Measurements from ENCODE around the gene RABEP1.
"Not testable (repeated sequence)": the region's sequence is repeated elsewhere in the genome, so short reads cannot be mapped to it uniquely, and the experiment has no call there.

RABEP1 gene, protein sequence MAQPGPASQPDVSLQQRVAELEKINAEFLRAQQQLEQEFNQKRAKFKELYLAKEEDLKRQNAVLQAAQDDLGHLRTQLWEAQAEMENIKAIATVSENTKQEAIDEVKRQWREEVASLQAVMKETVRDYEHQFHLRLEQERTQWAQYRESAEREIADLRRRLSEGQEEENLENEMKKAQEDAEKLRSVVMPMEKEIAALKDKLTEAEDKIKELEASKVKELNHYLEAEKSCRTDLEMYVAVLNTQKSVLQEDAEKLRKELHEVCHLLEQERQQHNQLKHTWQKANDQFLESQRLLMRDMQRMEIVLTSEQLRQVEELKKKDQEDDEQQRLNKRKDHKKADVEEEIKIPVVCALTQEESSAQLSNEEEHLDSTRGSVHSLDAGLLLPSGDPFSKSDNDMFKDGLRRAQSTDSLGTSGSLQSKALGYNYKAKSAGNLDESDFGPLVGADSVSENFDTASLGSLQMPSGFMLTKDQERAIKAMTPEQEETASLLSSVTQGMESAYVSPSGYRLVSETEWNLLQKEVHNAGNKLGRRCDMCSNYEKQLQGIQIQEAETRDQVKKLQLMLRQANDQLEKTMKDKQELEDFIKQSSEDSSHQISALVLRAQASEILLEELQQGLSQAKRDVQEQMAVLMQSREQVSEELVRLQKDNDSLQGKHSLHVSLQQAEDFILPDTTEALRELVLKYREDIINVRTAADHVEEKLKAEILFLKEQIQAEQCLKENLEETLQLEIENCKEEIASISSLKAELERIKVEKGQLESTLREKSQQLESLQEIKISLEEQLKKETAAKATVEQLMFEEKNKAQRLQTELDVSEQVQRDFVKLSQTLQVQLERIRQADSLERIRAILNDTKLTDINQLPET

DNA sequence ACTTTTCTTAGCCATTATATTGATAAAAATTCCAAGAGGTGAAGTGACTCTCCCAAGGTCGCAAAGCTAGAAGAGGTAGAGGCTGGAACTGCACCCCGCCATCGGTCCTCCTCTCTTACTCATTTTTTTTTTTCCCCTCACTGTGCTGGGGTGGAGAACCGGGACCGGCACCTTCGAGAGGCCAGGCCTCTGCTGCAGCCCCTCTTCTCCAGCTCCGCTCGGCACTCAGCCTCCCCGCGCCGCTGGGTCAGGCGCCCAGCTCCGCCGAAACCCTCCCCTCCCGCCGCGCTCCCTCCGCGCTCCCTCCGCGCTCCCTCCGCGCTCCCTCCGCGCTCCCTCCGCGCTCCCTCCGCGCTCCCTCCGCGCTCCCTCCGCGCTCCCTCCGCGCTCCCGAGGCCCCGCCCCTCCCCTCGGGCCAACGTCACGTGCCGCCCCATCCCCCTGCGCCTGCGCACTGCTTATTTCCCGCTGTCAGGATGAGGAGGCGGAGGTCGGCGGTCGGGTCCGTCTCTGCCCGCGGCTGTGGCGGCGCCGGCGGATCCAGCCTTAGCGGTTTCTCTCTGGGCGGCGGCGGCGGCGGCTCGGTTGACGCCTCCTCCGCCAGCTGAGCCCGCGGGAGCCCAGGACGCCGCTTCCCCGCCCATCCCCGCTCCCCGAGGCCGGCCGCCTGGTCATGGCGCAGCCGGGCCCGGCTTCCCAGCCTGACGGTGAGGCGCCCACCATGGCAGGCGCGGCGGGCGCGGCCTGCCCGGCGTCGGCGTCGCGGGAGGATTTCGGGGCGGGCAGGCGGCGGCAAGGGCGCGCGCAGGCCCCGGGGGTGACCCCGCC, at the start of gene RABEP1:
Gene RABEP1, plus strand, starts transcription at position 471 of the 828 bp plus-strand sequence. Its CDS starts 203 bp downstream, at position 674.
- peak; percentile 58 to 85 for DNase-seq

DNA sequence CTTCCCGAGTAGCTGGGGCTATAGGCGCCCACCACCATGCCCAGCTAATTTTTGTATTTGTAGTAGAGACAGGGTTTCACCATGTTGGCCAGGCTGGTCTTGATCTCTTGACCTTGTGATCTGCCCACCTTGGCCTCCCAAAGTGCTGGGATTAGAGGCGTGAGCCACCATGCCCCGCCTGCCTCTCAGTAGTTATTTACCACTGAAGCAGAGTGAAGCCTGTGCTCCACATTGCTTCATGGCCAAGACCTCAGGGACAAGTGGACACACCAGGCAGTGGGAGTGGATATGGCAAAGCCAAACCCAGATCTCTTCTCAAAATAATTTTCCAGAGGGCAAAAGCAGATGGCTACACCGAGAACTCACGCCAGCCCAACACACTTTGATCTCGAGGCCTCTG, 48.6 kb upstream of the RABEP1 start:
- not testable (repeated sequence) for DNase-seq

DNA sequence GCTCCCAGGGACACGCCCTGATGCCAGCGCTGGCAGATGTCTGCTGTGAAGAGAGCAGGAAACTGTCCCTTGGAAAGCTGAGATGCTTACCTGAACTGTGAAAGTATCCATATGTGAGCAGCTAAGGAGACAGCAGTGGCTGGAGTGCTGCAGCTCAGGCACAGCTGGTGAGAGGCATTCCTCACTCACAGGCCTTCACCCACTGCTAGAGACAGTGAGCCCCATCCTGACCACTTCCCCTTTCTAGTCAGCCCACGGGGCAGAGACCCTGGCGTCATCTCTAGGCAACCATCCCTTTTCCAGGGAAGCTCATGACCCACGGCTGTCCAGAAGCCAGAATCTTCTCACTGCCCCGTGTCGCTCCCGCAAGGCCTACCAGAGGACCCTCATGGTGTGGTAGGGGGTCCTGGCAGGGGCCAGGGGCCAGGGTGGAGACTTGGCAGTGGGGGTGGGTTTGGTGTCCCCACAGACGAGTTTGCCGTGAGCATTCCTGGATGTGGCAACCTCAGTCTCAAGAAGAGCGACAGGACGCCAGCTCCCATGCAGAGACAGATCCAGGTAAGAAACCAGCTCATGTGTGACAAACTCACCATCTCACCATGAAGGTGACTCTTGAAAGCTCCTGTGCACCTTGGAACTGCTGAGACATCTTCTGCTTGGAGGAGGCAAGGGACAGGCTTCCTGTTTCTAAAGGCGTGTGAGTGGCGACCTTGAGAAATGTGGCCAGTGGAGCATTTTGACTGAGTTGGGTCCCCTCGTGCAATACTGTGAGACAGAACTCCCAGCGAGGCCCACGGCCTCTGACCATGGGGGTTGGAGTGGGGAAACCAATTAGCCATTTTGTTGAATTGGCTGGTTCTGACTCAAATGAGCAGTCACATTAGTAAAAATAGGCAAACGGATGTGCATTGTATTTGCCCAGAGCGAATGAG, 47.2 kb upstream of the RABEP1 start, which contains the start of gene SCIMP:
Gene SCIMP, minus strand, starts transcription at position 216 of the 932 bp plus-strand sequence. Its CDS starts 105 bp downstream, at position 111.
- peak in 1 of 2 donors; percentile 19 for DNase-seq

DNA sequence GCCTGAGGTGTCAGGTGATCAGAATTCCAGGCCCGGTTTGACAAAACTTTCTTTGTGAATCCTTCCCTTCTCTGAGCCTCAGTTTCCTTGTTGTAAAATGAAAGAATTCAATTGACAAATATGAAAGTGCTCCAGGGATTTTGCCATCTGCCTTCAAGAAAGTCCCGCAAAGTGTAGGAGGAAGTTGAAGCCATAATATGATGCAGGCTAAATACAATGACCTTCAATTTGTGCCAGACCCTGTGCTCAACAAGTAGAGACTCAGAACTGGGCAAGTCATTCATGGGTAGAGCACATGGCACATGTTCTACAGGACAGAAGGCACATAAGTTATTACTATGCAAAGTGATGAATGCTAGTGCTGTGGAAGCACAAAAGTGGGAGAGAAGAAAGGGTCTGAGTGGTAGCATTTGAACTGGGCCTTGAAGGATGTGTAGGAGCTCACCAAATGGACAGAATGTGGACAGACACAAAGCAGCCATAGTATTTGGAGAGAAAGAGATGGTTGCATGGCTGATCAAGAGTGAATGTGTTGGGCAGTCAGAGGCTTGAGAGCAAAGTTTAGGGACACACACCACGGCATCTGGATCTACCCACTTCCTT, 45.0 kb upstream of the RABEP1 start:
- DNase-seq, result no peak

DNA sequence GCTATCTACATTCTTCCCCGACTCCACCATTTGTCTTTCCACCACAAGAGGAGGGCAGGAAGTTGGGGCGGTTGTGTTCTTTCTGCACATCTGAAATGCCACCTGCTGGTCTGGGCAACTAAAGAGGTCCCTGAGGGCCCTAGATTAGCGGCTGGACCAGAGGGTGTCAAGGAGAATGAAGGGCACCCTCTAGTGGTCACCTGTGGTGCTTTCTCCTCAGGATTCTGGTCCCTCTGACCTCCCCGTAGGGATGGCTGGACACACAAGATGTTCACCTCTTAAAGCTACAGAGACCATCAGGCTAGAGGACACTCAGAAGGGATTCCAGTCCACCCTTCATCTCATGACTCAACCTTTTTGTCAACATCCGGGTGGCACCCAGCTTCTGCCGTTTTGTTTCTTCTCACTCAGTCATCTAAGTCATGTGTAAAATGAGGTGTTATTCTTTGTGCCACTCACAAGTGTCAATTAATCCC, 44.5 kb upstream of the RABEP1 start:
- DNase-seq, result no peak

DNA sequence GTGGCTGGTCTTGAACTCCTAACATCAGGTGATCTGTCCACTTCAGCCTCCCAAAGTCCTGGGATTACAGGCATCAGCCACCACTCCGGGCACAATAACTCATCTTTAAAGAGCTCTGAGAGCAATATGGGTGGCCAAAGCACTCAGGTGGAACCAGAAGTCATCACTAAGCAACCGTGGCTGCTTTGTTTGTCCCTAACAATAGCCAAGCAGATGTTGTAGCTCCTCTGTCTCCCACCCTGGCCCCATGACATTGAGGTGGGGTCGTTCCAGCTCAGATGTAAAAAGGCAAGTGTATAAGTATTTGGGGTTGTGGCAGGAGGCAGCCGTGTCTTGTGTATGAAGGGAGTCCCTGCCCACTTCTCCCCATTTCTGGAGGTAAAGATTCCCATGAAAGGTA, 43.8 kb upstream of the RABEP1 start:
- DNase-seq, result no peak

DNA sequence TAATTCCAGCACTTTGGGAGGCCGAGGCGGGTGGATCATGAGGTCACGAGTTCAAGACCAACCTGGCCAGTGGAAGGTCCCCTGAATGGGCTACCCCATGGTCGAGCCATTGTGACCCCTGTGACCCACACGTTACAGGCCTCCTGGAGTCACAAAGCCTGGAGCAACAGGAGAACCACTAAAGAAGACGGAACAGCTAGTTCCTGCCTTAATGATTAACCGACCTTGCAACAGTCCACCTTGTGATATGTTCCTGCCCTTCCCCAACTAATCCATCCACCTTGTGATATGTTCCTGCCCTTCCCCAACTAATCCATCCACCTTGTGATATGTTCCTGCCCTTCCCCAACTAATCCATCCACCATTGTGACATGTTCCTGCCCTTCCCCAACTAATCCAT, 42.3 kb upstream of the RABEP1 start:
- DNase-seq, result not testable (repeated sequence)

DNA sequence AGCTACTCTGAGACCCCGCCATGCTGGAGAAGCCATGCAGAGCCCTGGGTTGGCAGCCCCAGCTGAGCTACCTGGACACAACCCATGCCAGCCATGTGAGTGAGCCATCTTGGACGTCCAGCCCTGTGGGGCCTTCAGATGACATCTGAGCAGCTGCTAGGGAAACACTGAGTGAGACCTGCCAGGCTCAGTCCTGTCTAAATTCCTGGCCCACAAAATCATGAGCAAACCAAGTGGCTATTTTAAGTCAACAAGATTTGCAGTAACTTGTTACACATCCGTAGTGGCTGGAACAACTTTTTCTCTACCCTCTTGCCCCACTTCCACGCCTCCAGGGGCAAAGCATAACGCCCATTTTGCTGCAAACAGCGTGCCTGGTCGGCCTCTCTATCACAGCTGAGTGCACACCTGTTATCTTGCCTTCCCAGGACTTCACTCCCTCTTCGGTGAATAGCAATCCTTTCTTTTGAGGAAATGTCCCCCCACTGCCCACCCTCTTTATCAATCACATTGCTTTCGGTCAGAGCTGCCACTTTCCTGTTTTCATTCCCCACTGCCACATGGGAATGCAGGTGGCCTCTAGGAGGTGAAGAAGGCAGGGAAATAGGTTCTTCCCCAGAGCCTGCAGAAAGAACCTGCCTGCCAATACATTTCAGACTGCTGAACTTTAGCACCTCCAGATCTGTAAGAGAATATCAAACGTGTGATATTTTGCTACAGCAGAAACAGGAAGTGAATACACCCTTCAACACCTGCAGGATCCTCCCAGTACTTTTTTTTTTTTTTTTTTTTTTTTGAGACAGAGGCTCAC, 40.0 kb upstream of the RABEP1 start:
- no peak for DNase-seq

DNA sequence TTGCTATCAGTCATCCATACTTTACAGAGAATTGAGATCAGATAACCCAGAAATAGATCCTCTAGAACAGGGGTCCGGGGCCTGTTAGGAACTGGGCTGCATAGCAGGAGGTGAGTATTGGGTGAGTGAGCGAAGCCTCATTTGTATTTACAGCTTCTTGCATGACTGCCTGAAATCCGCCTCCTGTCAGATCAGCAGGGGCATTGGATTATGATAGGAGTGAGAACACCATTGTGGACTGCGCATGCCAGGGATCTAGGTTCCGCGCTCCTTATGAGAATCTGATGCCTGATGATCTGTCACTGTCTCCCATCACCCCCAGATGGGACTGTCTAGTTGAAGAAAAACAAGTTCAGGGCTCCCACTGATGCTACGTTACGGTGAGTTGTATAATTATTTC, 34.5 kb upstream of the RABEP1 start:
- no peak for DNase-seq

DNA sequence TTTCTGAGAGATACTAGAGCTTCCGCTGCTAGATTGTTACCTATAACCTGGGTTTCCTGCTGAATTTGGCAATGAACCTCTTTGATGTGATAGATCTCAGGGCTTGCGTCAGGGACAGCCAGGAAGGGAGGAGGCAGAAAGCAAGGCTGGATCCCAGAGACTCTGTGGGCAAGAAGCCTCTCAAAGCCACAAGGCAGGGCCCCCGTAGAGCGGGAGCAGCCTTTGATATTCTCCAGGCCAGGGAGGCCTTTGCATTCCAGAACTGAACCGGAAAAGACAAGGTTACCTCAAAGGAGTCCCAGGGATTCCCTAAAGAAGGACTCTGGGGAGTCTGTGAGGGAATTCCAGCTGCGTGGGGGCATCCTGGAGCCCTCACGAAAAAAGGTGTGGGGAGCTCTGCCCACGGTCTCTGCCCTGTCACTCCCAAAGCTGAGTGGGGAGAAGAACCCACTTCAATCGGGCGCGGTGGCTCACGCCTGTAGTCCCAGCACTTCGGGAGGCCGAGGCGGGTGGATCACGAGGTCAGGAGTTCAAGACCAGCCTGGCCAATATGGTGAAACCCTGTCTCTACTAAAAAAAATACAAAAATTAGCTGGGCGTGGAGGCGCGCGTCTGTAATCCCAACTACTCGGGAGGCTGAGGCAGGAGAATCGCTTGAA, 33.1 kb upstream of the RABEP1 start:
- DNase-seq, result no peak

DNA sequence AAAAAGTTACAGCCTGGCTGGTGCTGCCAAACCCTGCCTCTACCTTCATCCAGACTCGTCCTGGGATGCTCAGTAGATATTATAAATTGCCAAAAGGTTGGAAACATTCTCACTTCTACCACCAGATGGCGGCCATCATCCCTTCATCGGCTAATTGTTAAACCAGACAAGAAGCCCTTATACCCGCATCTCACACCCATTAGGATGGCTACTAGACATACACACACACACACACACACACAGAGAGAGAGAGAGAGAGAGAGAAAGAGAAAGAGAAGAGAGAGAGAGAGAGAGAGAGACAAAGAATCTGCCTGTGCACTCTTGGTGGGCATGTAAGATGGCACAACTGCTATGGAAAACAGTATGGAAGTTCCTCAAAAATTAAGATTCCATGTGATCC, 32.5 kb upstream of the RABEP1 start:
- DNase-seq, result peak; percentile 41 to 51

DNA sequence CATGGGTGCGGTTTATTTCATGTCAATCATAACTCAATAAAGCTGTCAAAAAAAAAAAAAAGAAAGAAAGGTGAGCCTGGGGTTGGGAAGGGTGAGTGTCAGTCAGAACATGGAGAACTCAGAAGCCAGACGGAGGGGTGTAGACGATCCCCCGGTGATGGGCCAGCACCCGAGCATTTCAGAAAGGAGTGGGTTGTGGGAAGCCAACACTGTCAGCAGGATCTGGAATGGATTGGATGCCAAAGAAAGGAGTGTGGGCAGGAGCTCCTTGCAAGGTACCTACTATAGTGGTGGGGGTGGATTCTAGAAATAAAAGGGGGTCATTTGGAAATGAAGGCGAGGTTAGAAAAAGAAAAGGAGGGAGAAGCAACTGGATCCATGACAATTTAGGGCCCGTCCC, 27.7 kb upstream of the RABEP1 start:
- DNase-seq, result no peak

DNA sequence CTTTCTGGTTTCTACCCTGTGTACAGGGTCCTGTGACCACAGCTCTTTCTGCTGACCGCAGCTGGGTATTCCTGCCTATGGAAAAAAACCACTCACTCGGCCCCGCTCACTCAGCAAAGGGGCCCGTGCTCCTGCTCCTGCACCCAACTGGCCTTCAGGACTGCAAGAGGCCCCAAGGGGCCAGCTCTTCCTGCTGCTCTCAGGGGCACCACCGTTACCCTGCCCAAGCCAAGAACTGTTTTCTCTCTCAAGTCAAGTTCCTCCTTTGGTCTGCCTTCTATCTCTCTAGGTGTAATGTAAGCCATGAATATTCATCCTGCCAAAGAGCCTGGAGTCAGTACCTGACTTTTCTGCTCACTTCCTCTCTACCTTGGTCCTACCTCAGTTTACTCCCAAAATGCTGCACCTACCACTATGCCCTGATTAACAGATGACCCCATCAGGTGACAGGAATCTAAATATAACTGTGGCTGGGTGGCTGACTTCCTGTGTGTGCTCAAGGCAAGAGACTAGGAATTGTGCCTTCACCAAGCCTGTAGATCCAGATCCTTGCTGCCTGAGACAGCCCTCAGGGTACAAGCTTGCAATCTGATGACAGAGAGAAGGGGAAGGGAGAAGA, 27.1 kb upstream of the RABEP1 start:
- DNase-seq, result peak in 1 of 2 donors; percentile 12

DNA sequence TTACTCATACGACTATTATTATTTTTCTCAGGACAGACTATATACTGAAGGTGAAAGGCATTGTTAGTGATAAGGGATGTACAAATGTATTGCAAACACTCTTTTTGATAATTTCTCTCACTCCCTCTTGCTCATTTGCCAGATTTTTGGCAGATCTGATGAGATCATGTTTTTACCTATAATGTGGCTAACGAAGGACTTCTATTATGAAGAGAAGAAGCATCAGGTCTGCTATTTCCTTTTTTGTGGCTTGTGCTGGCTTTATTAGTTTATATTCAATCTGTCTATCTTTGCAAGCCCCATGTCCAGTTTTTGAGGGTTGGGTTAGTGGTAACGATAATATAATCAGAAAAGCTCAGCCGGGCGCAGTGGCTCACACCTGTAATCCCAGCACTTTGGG, 25.0 kb upstream of the RABEP1 start:
- no peak for DNase-seq

DNA sequence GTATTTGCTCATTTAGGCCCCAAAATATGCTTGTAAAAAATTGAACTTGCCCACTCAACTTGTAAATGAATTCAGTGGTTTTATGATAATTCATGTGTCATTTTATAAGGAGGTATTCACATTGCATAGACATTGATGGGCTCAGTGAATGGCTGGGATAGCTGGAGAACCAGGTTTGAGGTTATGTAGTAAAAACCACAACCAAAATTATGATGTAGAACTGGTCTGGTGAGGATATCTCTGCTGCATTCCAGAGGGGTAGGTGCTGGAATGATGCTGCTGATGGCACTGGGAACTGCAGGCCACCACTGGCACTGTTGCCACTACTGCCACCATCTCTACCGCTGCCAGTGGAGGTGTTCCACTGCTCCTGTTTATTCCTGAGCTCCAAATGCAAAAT, 21.5 kb upstream of the RABEP1 start:
- DNase-seq, result no peak

DNA sequence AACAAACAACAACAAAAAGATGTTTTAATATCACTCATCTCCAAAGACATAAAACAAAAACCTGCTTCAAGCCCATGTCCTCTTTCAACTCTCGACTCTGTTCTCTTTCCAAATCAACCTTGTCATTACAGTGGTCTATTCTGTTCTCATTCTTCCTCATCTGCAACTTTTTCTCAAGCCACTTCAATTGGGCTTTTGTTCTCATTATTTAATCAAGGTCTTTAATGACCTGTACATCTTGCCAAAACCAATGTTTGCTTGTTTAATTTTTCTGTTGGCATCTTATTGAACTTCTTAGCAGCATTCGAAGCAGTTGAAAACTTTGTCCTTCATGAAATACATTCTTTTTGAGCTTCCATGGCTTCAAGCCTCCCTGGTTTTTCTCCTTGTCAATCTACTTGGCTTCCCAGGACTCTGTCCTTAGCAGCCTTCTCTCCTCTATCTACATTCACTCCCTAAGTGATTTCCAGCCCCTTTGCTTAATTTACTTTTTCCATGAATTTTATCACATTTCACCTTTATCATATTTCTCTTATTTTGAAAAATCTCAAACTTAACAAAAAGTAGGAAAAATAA, 19.6 kb upstream of the RABEP1 start:
- DNase-seq, result no peak

DNA sequence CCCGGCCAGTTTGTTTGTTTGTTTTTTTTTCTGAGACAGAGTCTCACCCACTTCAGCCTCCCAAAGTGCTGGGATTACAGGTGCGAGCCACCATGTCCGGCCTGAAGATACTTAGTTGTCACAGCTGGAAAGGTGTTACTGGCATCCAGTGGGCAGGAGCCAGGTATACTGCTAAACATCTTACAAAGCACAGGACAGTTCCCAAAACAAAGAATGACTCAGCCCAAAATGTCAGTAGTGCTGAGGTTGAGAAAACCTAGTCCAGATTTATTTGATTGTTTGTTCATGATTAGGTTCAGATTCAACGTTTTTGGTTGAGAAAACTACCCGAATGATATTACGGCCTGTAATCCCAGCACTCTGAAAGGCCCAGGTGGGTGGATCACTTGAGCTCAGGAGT, 18.6 kb upstream of the RABEP1 start:
- DNase-seq, result no peak

DNA sequence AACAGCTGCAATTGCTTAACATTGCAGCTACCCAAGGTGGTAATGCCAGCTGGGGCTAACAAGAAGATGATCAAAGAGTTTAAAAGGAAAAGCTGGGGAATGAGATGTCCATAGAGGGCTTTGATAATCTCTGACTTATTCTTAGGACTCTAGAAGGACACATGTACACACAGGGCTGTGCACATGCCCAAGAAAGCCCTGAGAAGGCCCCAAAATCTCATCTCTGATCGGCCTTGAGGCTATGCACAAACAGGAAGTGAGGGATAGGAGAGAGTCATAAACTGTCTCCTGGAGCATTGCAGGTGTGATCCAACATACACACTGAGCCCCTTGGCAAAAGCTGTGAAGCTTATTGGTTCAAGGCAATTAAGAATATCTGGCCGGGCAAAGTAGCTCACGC, 17.2 kb upstream of the RABEP1 start:
- no peak for DNase-seq
